GM21381 (cell line): Measurements from ENCODE around the gene RNF112.

ENCODE experiments used
- ATAC-seq: cut with Tn5 transposase; IDR thresholded peaks from one replicate; pipeline ENCODE4 v1.9.1; 2021; ENCODE audit warnings: mild to moderate bottlenecking, moderate library complexity; ENCODE audit not compliant: unreplicated experiment

RNF112 gene, protein sequence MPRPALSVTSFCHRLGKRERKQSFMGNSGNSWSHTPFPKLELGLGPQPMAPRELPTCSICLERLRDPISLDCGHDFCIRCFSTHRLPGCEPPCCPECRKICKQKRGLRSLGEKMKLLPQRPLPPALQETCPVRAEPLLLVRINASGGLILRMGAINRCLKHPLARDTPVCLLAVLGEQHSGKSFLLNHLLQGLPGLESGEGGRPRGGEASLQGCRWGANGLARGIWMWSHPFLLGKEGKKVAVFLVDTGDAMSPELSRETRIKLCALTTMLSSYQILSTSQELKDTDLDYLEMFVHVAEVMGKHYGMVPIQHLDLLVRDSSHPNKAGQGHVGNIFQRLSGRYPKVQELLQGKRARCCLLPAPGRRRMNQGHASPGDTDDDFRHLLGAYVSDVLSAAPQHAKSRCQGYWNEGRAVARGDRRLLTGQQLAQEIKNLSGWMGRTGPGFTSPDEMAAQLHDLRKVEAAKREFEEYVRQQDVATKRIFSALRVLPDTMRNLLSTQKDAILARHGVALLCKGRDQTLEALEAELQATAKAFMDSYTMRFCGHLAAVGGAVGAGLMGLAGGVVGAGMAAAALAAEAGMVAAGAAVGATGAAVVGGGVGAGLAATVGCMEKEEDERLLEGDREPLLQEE

GRCh38 chr17:19410875-19411620 is at the start of gene RNF112:
RNF112 (plus strand) TSS chr17:19411232; CDS start chr17:19411409, 177 bp downstream.
- ATAC-seq, result no peak

DNA sequence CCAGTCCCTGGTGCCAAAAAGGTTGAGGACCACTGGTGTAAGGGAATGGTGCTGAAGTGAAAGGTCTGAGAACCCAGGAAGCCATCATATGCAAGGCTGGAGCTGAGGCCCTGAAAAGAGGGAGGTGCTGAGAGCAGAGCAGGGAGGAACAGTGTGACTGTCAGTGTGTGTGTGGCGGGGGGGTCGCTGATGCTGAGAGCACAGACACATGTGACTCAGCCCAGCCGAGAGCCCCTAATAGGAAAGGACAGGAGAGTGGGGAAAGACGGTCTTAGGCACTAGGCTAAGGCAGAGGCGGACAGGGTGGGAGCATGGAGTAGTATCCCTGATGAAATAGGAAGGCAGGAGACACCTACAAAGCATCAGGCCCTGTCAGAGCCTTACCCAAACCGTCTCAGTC is 49.7 kb upstream of the RNF112 start:
- ATAC-seq, result no peak

DNA sequence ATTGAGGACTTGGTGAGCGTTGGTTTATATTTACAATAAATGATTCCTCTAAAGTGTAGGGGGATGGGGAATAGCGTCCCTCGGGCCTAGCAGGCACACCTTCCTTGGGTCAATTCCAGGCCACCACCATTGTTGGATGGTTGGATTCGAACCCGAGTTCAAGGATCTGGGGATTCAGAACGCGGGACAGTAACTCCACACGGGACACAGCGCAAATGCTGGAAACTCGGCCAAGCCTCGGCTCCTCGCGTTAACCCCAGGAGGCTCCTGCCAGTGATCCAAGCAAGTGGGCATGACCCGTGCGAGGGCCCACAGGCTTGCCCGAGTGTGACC is 49.1 kb upstream of the RNF112 start:
- ATAC-seq, result no peak

DNA sequence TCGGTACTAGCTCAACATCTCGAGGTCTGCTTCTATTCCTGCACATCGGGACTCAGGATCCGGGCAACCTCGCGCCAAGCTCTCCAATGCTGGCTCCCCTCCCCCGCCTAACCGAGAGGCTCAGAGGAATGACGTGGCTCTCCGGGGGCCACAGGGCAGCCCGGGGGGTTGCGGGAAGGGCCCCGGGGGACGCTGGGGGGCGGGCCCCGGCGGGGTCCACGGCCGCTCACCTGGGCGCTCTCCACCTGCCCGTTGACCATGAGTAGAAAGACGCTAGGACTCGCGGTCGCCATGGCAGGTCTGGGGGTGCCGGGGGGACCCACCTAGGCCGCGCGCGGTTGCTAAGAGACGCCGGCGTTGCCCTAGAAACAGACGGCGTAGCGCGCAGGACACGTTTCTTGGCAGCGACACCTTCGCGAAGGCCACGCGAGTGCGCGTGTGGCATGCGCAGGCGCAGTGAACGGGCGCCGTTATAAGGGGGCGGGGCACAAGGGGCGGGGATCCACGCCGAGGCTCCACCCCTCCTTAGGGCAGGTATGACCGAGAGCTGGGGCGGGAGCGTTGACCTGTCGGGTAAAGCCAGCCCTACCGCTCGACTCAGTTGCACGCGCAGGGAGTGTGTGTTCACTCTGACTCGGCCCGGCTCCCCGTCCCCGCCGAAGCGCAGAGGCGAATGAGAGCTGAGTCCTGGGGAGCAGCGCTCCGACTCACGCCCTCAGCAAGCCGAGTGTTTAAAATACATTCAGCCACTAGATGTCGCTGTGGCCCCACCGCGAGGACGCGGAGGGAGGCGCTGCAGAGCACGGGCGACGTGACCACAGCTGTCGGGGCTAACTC is 48.5 kb upstream of the RNF112 start, which contains the start of gene B9D1:
Gene B9D1, minus strand, starts transcription at position 447 of the 837 bp plus-strand sequence. Its CDS starts 154 bp downstream, at position 293.
- peak; percentile 77 for ATAC-seq

- ATAC-seq, result no peak
Measured at GRCh38 chr17:19363114-19363438, 48.0 kb upstream of the RNF112 start.

DNA sequence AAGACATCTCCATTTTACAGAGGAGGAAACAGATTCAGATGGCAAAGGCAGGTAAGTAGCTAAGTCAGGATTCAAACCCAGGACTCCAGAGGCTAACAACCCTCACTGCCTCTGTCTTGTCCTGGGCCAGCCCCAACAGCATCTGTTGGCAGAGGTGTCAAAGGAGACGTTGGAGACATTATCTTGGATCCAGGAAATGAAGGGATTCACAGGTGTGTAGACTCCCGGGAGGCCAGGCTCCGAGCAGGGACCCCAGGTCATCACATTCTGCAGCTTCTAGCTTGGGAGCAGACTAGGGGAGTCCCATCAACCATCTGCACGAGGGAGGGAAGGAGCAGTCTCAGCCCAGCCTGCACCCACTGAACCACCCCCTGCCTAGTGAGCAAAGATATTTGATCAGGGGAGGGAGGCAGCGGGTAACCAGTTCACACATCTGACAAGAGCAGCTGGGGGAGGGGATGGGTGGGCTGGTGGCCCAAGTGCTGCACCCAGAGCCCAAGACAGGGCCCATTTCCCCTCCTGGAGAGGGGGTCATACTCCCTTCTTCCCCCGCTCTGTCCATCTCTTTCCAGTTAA is 47.5 kb upstream of the RNF112 start:
- ATAC-seq, result no peak

GRCh38 chr17:19364699-19365498 is 46.1 kb upstream of the RNF112 start:
- ATAC-seq, result no peak

- ATAC-seq, result no peak
Measured at GRCh38 chr17:19365499-19365817, 45.6 kb upstream of the RNF112 start.

DNA sequence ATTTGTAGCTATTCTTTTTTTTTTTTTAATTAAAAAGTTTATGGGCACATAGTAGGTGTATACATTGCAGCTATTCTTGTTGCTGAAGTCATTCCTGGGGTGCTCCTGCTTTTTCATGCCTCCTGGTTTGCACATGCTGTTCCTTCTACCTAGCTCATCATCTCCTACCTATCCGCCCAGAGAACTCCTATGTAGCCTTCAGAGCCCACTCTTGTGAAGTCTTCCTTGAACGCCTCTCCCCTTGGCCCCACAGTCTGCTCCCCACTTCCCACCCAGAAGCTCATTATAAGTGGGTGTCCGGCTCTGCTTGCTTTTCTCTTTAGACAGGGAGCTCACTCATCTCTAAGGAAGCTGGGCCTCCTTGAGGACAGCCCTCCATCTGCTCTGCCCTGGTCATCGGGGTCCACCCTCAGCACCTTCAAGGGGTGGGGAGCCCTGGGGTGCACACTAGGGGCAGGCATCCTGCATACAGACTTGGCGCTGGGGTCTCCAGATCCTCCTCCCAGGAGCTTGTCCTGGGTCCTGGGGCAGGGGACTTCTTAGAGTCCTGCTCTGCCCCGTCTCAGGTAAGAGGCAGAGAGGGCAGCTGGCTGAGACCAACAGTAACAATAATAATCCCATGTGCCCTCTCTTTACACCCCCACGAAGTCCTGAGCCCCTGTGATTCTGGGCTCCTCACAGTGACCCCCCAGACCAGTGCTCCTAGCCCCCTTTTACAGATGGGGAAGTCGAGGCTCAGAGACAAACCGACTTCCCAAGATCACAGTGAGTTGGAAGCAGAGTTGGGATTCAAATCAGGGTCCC is 45.0 kb upstream of the RNF112 start:
- no peak for ATAC-seq

GRCh38 chr17:19366637-19366972 is 44.4 kb upstream of the RNF112 start:
- no peak for ATAC-seq

GRCh38 chr17:19368229-19368628 is 42.8 kb upstream of the RNF112 start:
- no peak for ATAC-seq

- no peak for ATAC-seq
Measured at GRCh38 chr17:19369107-19369778, 41.8 kb upstream of the RNF112 start.

- ATAC-seq, result no peak
Measured at GRCh38 chr17:19369846-19370492, 41.1 kb upstream of the RNF112 start.

DNA sequence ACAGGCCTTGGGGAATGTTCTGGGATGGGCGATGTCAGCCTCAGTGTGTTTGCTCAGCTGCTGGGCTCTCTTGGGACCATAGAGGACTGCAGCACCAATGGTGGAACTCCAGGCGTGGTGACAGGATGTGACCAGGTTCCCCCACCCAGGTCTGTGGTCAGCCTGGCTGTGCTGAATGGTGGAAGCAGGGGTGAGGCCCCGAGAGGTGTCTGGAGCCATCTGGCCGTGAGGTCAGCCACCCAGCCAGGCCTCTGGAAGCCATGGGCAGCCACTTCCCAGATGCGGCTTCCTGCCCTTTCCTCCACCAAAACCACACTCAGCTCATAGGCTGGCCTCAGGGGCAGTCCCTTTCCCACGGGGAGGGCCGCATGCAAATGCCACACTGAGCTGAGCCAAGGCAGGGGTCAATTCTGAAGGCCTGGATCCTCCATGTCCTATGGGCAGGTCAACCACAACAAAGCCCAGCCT is 40.5 kb upstream of the RNF112 start:
- ATAC-seq, result no peak

GRCh38 chr17:19371259-19372010 is 39.6 kb upstream of the RNF112 start:
- no peak for ATAC-seq

DNA sequence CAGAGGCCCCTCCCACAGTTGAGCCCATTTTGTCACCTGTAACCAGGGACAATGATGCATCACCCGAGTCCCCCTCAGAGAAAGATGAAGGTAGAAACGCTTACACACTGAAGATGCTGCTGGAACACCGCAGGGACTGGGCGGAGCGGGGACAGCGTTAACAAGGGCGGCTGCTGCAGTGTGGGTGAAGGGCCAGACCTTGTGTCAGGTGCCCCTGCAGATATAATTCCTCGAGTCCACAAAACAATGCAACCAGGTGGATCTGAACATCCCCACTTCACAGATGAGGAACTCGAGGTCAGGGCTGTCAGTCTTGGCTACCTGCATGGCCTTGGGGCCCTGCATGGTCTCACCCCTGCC is 39.0 kb upstream of the RNF112 start:
- no peak for ATAC-seq

GRCh38 chr17:19372439-19372838 is 38.6 kb upstream of the RNF112 start:
- no peak for ATAC-seq
